HCT116 (cell line): ENCODE data around the gene RGS11.

Experiments used
- CEBPB ChIP-seq: IDR thresholded peaks from 2 replicates; pipeline ENCODE4 v1.6.1; 2012; ENCODE audit warnings: low read depth
- CTCF ChIP-seq, 3 experiments: fragments of 200-600 bp in 1 of 3; sonication (generic) in 1 of 3; IDR thresholded peaks in 2 of 3; conservative IDR thresholded peaks in 1 of 3; 2 replicates each; pipeline ENCODE4 v1.5.1; 2012 to 2017; ENCODE audit warnings: low read depth in 2 of 3, low read length in 2 of 3, antibody characterized with exemption in 1 of 3, borderline replicate concordance in 1 of 3, control low read depth in 1 of 3, mild to moderate bottlenecking in 1 of 3, mixed read lengths in 1 of 3, mixed run types in 1 of 3, moderate library complexity in 1 of 3; ENCODE audit not compliant: insufficient read depth in 1 of 3
- EZH2 ChIP-seq: fragments of 200-600 bp; sonication (generic); IDR thresholded peaks from 2 replicates; pipeline ENCODE4 v1.6.1; 2017; ENCODE audit warnings: antibody characterized with exemption, mixed run types
- EZH2phosphoT487 ChIP-seq: fragments of 200-600 bp; IDR thresholded peaks from 2 replicates; pipeline ENCODE4 v1.6.1; 2018; ENCODE audit warnings: antibody characterized with exemption, borderline replicate concordance
- MAX ChIP-seq: IDR thresholded peaks from 2 replicates; pipeline ENCODE4 v1.6.1; 2012
- POLR2A ChIP-seq: IDR thresholded peaks from 2 replicates; pipeline ENCODE4 v1.7.0; 2011; ENCODE audit warnings: borderline replicate concordance; ENCODE audit not compliant: insufficient read depth, insufficient read length; ENCODE audit errors: extremely low read depth
- SP1 ChIP-seq: IDR thresholded peaks from 2 replicates; pipeline ENCODE4 v1.6.1; 2012; ENCODE audit warnings: low read depth
- TCF7L2 ChIP-seq: IDR thresholded peaks from 2 replicates; pipeline ENCODE4 v1.7.0; 2011; ENCODE audit warnings: borderline replicate concordance, inconsistent platforms; ENCODE audit not compliant: insufficient read depth, insufficient read length; ENCODE audit errors: extremely low read depth
- YY1 ChIP-seq: IDR thresholded peaks from 2 replicates; pipeline ENCODE4 v1.6.1; 2011; ENCODE audit warnings: low read length, low read depth, moderate library complexity, mild to moderate bottlenecking; ENCODE audit not compliant: insufficient replicate concordance; ENCODE audit errors: extremely low read depth

DNA sequence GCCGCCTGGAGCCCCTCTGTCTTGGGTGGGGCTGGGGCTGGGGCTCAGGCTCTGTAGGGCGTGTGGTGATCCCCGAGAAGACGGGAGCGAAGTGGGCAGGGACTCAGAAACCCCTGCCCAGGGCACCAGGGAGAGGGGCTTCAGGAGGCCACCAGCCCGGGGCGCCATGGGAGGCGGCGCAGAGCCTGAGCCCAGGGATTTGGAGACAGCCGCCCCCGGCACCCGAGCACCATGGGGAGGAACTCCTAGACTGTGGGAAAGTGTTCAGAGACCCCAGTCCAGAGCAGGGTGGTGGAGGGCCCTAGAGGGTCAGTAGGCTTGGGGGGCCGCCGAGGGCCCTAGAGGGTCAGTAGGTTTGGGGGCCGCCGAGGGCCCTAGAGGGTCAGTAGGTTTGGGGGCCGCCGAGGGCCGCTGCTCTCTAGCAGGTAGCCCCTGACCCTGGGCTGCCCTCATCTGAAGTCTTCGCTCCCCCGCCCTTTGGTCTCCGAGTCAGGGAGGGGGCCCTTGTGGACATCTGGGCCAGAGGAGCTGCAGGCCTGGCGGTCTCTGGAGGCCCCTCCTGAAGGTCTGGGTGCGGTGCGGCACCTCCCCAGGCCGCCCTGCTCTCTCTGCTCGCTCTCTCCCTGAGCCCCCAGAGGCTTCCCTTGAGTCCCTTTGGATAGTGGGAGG, 5.4 kb upstream of the RGS11 start:
- no peak for TF ChIP-seq CTCF (IDR thresholded peaks at IDR 0.05 in 2 of 3, conservative IDR thresholded peaks at IDR 0.05 in 1 of 3; ENCODE audit: borderline replicate concordance in 1 of 3, insufficient read depth in 1 of 3, low read depth in 2 of 3, low read length in 2 of 3)
- TF ChIP-seq EZH2phosphoT487, result no peak
- TF ChIP-seq POLR2A, result no peak
- TF ChIP-seq SP1, result no peak
- TF ChIP-seq TCF7L2, result no peak
- TF ChIP-seq MAX, result no peak
- TF ChIP-seq EZH2, result no peak
- no peak for TF ChIP-seq YY1
- TF ChIP-seq CEBPB, result no peak
